ENCODE measurements around the gene MYOCOS.

MYOCOS gene

GRCh38 chr1:171670739-171671138 is 48.7 kb downstream of the MYOCOS start:
- H3K4me3 ChIP-seq (ENCODE audit: insufficient read depth, low read depth, low read length, poor library complexity, severe bottlenecking), result no peak overlapping the region
- H3K27me3 ChIP-seq (replicated peaks; ENCODE audit: control insufficient read depth, insufficient read depth, low read length, poor library complexity, severe bottlenecking), result no peaks in the 10 kb centered on the region
- no peak overlapping the region for H3K27ac ChIP-seq (ENCODE audit: insufficient read depth, low read length, poor library complexity, severe bottlenecking)
- H3K36me3 ChIP-seq (ENCODE audit: control insufficient read depth, insufficient read depth, low read length), result no peaks in the 10 kb centered on the region
- H3K9me3 ChIP-seq (ENCODE audit: control insufficient read depth, low read length), result no peaks in the 10 kb centered on the region
- DNase-seq, result no peak
- no peaks in the 10 kb centered on the region for H3K4me1 ChIP-seq (ENCODE audit: control insufficient read depth, insufficient read depth, low read length, poor library complexity, severe bottlenecking)

- DNase-seq, result no peak
- H3K9me3 ChIP-seq (ENCODE audit: control insufficient read depth, low read length), result no peaks in the 10 kb centered on the region
- H3K4me3 ChIP-seq (ENCODE audit: insufficient read depth, low read depth, low read length, poor library complexity, severe bottlenecking), result no peak overlapping the region
- no peaks in the 10 kb centered on the region for H3K27me3 ChIP-seq (replicated peaks; ENCODE audit: control insufficient read depth, insufficient read depth, low read length, poor library complexity, severe bottlenecking)
- H3K27ac ChIP-seq (ENCODE audit: insufficient read depth, low read length, poor library complexity, severe bottlenecking), result no peak overlapping the region
- no peaks in the 10 kb centered on the region for H3K4me1 ChIP-seq (ENCODE audit: control insufficient read depth, insufficient read depth, low read length, poor library complexity, severe bottlenecking)
- no peaks in the 10 kb centered on the region for H3K36me3 ChIP-seq (ENCODE audit: control insufficient read depth, insufficient read depth, low read length)
Observed at GRCh38 chr1:171674431-171675405, 52.7 kb downstream of the MYOCOS start.

All from effector memory CD4-positive, alpha-beta T cell (primary cell).